Endodermal cell (in vitro differentiated cells): ENCODE measurements around the gene TANGO2. TPM values are rescaled to one million over a fixed set of nuclear protein-coding genes. Genes with fewer than 3 reads are reported as not detected.

Experiments
- DNase-seq: peaks from one replicate; pipeline ENCODE4 v3.0.0-alpha.2; 2017
- H3K27ac ChIP-seq: 2 replicates; pipeline ENCODE4 v1.5.1; 2013; ENCODE audit warnings: mild to moderate bottlenecking, low read depth, low read length, moderate library complexity
- H3K27me3 ChIP-seq: 2 replicates; pipeline ENCODE4 v1.6.1; 2013; ENCODE audit warnings: mild to moderate bottlenecking, low read length, moderate library complexity; ENCODE audit not compliant: insufficient read depth, control insufficient read depth, poor library complexity, severe bottlenecking
- H3K36me3 ChIP-seq: 2 replicates; pipeline ENCODE4 v1.7.0; 2013; ENCODE audit warnings: mild to moderate bottlenecking, low read length, moderate library complexity; ENCODE audit not compliant: control insufficient read depth, insufficient read depth
- H3K4me1 ChIP-seq: one replicate; pipeline ENCODE4 v1.7.0; 2013; ENCODE audit warnings: low read length; ENCODE audit not compliant: control insufficient read depth, insufficient read depth
- H3K4me3 ChIP-seq: 2 replicates; pipeline ENCODE4 v1.5.1; 2013; ENCODE audit warnings: mild to moderate bottlenecking, low read length, moderate library complexity
- H3K9ac ChIP-seq: 2 replicates; pipeline ENCODE4 v1.6.1; 2013; ENCODE audit warnings: mild to moderate bottlenecking, low read length, moderate library complexity; ENCODE audit not compliant: poor library complexity, severe bottlenecking; ENCODE audit errors: extremely low read depth
- H3K9me3 ChIP-seq: 2 replicates; pipeline ENCODE4 v1.6.1; 2013; ENCODE audit warnings: mild to moderate bottlenecking, low read length, moderate library complexity; ENCODE audit not compliant: control insufficient read depth
- H3K27ac Mint-ChIP-seq: 2 replicates; pipeline ENCODE4 v1.8.0; 2020; ENCODE audit warnings: mixed read lengths
- H3K27me3 Mint-ChIP-seq: 2 replicates; pipeline ENCODE4 v1.8.0; 2021; ENCODE audit warnings: mild to moderate bottlenecking, mixed read lengths; ENCODE audit not compliant: insufficient read depth
- H3K36me3 Mint-ChIP-seq: 2 replicates; pipeline ENCODE4 v1.8.0; 2020; ENCODE audit warnings: low read depth, mixed read lengths
- H3K4me1 Mint-ChIP-seq: 2 replicates; pipeline ENCODE4 v1.8.0; 2020; ENCODE audit warnings: mixed read lengths
- H3K4me3 Mint-ChIP-seq: 2 replicates; pipeline ENCODE4 v1.8.0; 2020; ENCODE audit warnings: mild to moderate bottlenecking, moderate library complexity, mixed read lengths
- H3K9me3 Mint-ChIP-seq: 2 replicates; pipeline ENCODE4 v1.8.0; 2020; ENCODE audit warnings: mild to moderate bottlenecking, mixed read lengths
- WGBS, 2 experiments: methylation state at CpG; one replicate each; pipeline versions ENCODE4 v1.1.5 to v1.1.7; 2013; ENCODE audit warnings: missing lambda C conversion rate in 2 of 2, mixed read lengths in 1 of 2; ENCODE audit not compliant: insufficient coverage in 1 of 2, insufficient read length in 1 of 2; 5-methylcytosine and 5-hydroxymethylcytosine counted together
- total RNA-seq, 2 donors: library from RNA; stranded (reverse); fragmentation: NEBNext Ultra II Directional in 1 of 2; extraction: Animal tissue kit (Norgen Biotek cat#: 25700) in 1 of 2; gene quantifications; 2 replicates in 1 of 2; 3 replicates in 1 of 2; pipeline ENCODE4 v1.2.1, GENCODE V29; 2021
- TF ChIP-seq, protein P1 (sequence below): fragments of 200-600 bp; sonication (generic); conservative IDR thresholded peaks from 2 replicates; pipeline ENCODE4 v1.5.0; 2021; ENCODE audit warnings: antibody characterized with exemption, mild to moderate bottlenecking

TANGO2 gene
- total RNA-seq, 2 donors from 2014 or later: 19.9 to 21.8 TPM

DNA sequence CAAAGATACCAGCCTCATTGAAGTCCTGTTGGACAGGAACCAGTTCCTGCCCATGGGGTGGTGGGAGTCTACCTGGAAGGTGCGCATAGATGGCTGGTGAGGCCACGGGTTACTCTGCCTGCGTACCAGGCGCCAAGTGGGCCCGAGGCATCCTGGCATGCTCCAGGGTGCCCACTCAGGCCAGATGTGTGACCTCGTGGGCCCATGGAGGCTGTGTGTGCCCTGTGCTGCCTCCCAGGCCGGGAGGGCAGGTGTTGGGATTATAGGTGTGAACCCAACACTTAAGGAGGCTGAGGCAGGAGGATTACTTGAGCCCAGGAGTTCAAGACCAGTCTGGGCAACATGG is 23.1 kb downstream of the TANGO2 start:
- Mint-ChIP-seq H3K27me3 (no peaks in the 10 kb centered on the region), H3K27ac (no peak overlapping the region), H3K36me3 (peaks cover 45% of the 10 kb centered on the region), H3K4me3 (no peak overlapping the region), H3K9me3 (peaks cover 14% of the 10 kb centered on the region), H3K4me1 (no peaks in the 10 kb centered on the region)
- Histone ChIP-seq H3K27ac (no peak overlapping the region), H3K27me3 (no peaks in the 10 kb centered on the region), H3K4me3 (no peak overlapping the region), H3K36me3 (peaks cover 7% of the 10 kb centered on the region), H3K4me1 (no peaks in the 10 kb centered on the region), H3K9ac (no peak overlapping the region), H3K9me3 (peaks cover 10% of the 10 kb centered on the region)
- no peak for DNase-seq
- TF ChIP-seq, protein P1, sequence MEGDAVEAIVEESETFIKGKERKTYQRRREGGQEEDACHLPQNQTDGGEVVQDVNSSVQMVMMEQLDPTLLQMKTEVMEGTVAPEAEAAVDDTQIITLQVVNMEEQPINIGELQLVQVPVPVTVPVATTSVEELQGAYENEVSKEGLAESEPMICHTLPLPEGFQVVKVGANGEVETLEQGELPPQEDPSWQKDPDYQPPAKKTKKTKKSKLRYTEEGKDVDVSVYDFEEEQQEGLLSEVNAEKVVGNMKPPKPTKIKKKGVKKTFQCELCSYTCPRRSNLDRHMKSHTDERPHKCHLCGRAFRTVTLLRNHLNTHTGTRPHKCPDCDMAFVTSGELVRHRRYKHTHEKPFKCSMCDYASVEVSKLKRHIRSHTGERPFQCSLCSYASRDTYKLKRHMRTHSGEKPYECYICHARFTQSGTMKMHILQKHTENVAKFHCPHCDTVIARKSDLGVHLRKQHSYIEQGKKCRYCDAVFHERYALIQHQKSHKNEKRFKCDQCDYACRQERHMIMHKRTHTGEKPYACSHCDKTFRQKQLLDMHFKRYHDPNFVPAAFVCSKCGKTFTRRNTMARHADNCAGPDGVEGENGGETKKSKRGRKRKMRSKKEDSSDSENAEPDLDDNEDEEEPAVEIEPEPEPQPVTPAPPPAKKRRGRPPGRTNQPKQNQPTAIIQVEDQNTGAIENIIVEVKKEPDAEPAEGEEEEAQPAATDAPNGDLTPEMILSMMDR: no peak
- 93 to 100% methylated on average over 1 to 7 of the region's 7 CpGs for WGBS, 2 experiments

DNA sequence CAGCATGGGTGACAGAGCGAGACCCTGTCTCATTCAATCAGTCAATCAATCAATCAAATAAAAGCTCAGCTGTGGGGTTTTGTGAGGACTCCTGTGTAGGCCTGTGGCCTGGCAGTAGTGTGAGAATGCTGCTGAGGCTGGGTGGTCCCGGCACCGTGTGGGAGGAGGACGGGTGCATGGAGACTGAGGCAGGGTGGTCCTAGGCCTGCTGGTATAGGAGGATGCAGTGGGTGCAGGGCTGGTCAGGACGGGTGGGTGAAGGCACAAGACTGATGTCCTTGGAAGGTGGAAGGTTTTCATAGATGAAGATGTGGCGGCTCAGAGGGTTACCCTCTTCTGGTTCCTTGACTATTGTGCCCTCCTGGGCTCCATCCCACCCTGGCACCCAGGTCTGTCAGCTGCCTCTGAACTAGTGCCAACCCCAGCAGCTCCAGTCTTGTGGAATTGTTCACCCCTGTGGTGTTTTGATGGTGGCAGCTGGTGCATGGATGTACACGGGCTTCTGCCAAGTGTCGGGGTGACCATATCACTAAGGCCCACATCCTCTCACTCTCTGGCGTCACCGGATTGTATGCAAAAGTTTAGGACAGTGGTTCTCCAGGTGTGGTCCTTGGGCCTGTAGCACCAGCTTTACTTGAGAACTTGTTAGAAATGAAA is 23.7 kb downstream of the TANGO2 start:
- Histone ChIP-seq H3K4me1 (no peaks in the 10 kb centered on the region), H3K27me3 (no peaks in the 10 kb centered on the region), H3K27ac (no peak overlapping the region), H3K36me3 (peaks cover 10% of the 10 kb centered on the region), H3K9me3 (peaks cover 14% of the 10 kb centered on the region), H3K9ac (no peak overlapping the region), H3K4me3 (no peak overlapping the region)
- Mint-ChIP-seq H3K36me3 (peaks cover 47% of the 10 kb centered on the region), H3K4me3 (no peak overlapping the region), H3K9me3 (peaks cover 17% of the 10 kb centered on the region), H3K27me3 (no peaks in the 10 kb centered on the region), H3K4me1 (no peaks in the 10 kb centered on the region), H3K27ac (no peak overlapping the region)
- TF ChIP-seq, protein P1: no peak
- no peak for DNase-seq
- 92 to 95% methylated on average over 6 to 10 of the region's 10 CpGs for WGBS, 2 experiments

DNA sequence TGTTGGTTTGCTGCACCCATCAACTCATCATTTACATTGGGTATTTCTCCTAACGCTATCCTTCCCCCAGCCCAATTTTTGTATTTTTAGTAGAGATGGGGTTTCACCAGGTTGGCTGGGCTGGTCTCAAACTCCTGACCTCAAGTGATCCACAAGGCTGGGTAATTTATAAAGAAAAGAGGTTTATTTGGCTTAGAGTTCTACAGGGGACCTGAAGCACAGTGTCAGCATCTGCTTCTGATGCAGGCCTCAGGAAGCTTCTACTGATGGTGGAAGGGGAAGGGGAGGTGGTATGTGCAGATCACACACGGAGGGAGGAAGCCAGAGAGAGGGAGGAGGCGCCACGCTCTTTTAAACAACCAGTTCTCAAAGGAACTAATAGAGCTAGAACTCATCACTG is 25.8 kb downstream of the TANGO2 start:
- H3K27me3 ChIP-seq: no peaks in the 10 kb centered on the region
- no peak overlapping the region for H3K4me3 ChIP-seq
- peaks cover 10% of the 10 kb centered on the region for H3K36me3 ChIP-seq
- no peak overlapping the region for H3K27ac ChIP-seq
- no peak for DNase-seq
- Mint-ChIP-seq H3K4me1 (no peaks in the 10 kb centered on the region), H3K4me3 (no peak overlapping the region), H3K9me3 (peaks cover 17% of the 10 kb centered on the region), H3K27me3 (no peaks in the 10 kb centered on the region), H3K36me3 (peaks cover 48% of the 10 kb centered on the region), H3K27ac (no peak overlapping the region)
- WGBS, 2 experiments: 89 to 100% methylated on average over 1 of the region's 4 CpGs
- no peaks in the 10 kb centered on the region for H3K4me1 ChIP-seq
- TF ChIP-seq, protein P1: no peak
- no peak overlapping the region for H3K9ac ChIP-seq
- peaks cover 14% of the 10 kb centered on the region for H3K9me3 ChIP-seq
